Retinal pigment epithelial cell (primary cell): ENCODE results near the gene HTRA3.

Source experiments
- DNase-seq: peaks from one replicate; pipeline ENCODE4 v3.0.0-alpha.2; 2010; ENCODE audit warnings: low read depth
- H3K4me3 ChIP-seq: 2 replicates; pipeline ENCODE4 v1.5.1; 2011; ENCODE audit warnings: mild to moderate bottlenecking, low read length, control low read depth, moderate library complexity
- CTCF ChIP-seq: conservative IDR thresholded peaks from 2 replicates; pipeline ENCODE4 v1.5.1; 2011; ENCODE audit warnings: low read depth, low read length, control low read depth, inconsistent platforms

HTRA3 gene

DNA sequence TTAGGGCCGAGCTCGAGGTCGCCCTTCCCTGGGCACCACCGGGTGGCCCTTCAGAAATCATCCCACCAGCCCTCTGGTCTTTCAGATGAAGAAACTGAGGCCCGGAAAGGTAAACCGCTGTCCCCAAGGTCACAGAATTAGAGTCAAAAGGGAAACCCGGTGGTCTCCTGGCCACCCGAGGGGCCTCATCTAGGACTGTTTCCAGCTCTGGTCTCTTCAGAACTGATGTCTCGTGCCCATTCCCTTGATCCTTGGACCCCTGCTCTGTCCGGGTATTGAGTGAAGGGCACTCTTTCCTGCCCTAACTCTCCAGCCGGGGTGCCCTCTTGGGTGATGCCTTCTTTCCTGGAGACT, 841 bp downstream of the HTRA3 start:
- TF ChIP-seq CTCF = no peak
- H3K4me3 ChIP-seq = no peak overlapping the region
- no peak for DNase-seq

- no peak overlapping the region for H3K4me3 ChIP-seq
- DNase-seq = no peak
Observed at GRCh38 chr4:8270912-8271815, 1.6 kb downstream of the HTRA3 start.

GRCh38 chr4:8271821-8272220, 2.3 kb downstream of the HTRA3 start:
- no peak for DNase-seq
- H3K4me3 ChIP-seq = no peak overlapping the region
- no peak for TF ChIP-seq CTCF

More at GRCh38 chr4:8270912-8271815, 1.6 kb downstream of the HTRA3 start:
- TF ChIP-seq CTCF = no peak

- no peak for TF ChIP-seq CTCF
- no peak overlapping the region for H3K4me3 ChIP-seq
- no peak for DNase-seq
Observed at GRCh38 chr4:8272472-8273428, 3.2 kb downstream of the HTRA3 start.

DNA sequence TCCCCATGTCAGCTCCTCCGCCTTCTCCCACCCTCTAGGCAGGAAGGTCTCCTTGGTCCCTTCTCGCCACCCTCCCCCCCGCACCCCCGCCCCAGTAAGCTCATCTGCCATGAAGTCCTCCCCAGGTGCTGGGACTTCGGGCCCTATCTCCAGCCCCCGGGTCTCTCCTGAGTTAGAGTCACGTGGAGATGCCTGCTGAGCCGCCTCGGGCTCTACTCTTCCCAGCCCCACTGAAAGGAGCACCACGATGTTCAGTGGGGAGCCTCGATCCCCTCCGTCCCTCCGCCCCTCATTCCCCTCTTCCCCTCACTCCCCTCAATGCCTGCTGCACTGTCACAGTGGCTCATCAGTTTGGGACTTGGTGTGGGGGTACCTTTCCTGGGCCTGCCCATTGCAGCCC, 3.9 kb downstream of the HTRA3 start:
- H3K4me3 ChIP-seq = no peak overlapping the region
- DNase-seq = no peak
- no peak for TF ChIP-seq CTCF

GRCh38 chr4:8274066-8274652, 4.6 kb downstream of the HTRA3 start:
- no peak overlapping the region for H3K4me3 ChIP-seq
- DNase-seq = no peak
- no peak for TF ChIP-seq CTCF
